ENCODE results near the gene RAP1GDS1.

Gene RAP1GDS1

GRCh38 chr4:98248934-98249333, 12.2 kb upstream of the RAP1GDS1 start:
- no peak overlapping the region for H3K4me2 ChIP-seq (ENCODE audit: low read length)
- no peak overlapping the region for H3K4me3 ChIP-seq (ENCODE audit: low read depth, low read length)
- H3K9me3 ChIP-seq (ENCODE audit: control insufficient read depth, low read length), result no peaks in the 10 kb centered on the region
- no peak for TF ChIP-seq CTCF (IDR thresholded peaks at IDR 0.05)
- H3K4me1 ChIP-seq, result no peaks in the 10 kb centered on the region
- no peaks in the 10 kb centered on the region for H3K36me3 ChIP-seq (ENCODE audit: control insufficient read depth, insufficient read depth, low read length)
- no peaks in the 10 kb centered on the region for H3K27me3 ChIP-seq (ENCODE audit: control insufficient read depth, insufficient read depth, low read length)
- H2AFZ ChIP-seq, result no peak overlapping the region
- no peak overlapping the region for H3K9ac ChIP-seq
- H3K79me2 ChIP-seq, result no peaks in the 10 kb centered on the region
- no peak overlapping the region for H3K27ac ChIP-seq

DNA sequence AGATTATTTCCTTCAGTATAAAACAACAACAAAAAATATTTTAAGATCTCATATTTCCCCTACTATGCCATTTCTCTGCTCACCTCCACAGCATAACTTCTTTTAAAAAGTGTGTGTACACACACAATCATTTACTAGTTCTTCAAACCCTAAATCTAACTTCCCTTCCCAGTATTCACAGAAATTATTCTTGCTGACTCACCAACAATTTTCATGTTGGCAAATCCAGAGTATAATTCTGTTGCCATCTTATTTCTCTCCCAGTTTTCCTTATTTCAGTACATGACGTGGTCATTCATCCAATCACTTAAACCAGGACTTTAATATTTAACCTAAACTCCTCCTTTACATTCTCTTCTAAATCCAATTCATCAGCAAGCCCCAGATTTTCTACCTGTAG, 11.4 kb upstream of the RAP1GDS1 start:
- Histone ChIP-seq H3K9ac (no peak overlapping the region), H2AFZ (no peak overlapping the region), H3K4me3 (ENCODE audit: low read depth, low read length) (no peak overlapping the region), H3K79me2 (no peaks in the 10 kb centered on the region), H3K27me3 (ENCODE audit: control insufficient read depth, insufficient read depth, low read length) (no peaks in the 10 kb centered on the region), H3K9me3 (ENCODE audit: control insufficient read depth, low read length) (no peaks in the 10 kb centered on the region), H3K4me2 (ENCODE audit: low read length) (no peak overlapping the region), H3K27ac (no peak overlapping the region), H3K4me1 (no peaks in the 10 kb centered on the region), H3K36me3 (ENCODE audit: control insufficient read depth, insufficient read depth, low read length) (no peaks in the 10 kb centered on the region)
- TF ChIP-seq CTCF (IDR thresholded peaks at IDR 0.05), result no peak

DNA sequence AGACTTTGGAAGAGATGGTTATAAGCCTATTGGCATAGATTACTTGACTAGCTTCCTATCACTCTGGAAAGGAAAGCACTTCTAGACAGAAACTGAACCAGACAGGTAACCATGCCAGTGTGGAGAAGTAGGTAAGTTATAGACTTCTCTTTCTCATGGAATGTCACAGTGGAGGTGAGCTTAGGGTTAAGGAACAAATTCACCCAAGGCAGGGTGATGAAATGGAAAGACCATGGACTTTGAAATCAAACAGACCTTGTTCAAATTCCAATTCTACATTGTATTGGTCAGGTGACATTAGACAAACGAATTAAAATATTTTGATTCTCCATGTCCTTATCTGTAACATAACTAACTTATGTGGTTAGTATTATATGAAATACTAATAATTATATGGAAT, 7.7 kb upstream of the RAP1GDS1 start:
- no peak for TF ChIP-seq CTCF (IDR thresholded peaks at IDR 0.05)
- H3K9ac ChIP-seq, result no peak overlapping the region
- H3K4me2 ChIP-seq (ENCODE audit: low read length), result no peak overlapping the region
- no peak overlapping the region for H3K27ac ChIP-seq
- no peaks in the 10 kb centered on the region for H3K9me3 ChIP-seq (ENCODE audit: control insufficient read depth, low read length)
- H3K36me3 ChIP-seq (ENCODE audit: control insufficient read depth, insufficient read depth, low read length), result no peaks in the 10 kb centered on the region
- H3K27me3 ChIP-seq (ENCODE audit: control insufficient read depth, insufficient read depth, low read length), result no peaks in the 10 kb centered on the region
- H2AFZ ChIP-seq, result no peak overlapping the region
- no peak overlapping the region for H3K4me3 ChIP-seq (ENCODE audit: low read depth, low read length)
- no peaks in the 10 kb centered on the region for H3K4me1 ChIP-seq
- H3K79me2 ChIP-seq, result no peaks in the 10 kb centered on the region

DNA sequence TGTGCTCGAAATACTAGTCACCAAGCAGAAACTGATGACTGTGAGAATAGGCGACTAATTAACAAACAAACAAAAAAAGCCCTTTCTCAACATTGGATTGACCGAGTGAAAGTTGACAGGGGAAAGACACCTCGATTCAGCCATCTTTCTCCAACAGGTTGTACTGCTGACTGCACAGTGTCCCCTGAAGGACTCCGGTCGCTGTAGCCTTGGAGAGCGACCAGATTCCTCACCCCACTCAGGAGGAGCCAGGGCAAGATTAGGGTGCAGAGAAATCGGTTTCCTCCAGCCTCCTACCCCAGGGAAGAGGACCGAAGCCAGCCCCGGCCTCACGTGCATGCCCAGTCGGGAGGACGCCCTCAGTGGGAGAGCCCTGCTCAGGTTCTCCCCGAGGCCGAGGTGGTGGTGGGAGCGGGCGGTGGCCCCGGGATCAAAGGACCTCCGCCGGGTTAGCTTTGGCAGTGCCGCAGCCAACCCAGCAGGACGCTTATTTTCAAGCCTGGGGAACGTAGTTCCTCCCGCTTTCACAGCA, 1.1 kb upstream of the RAP1GDS1 start:
- no peak for TF ChIP-seq CTCF (IDR thresholded peaks at IDR 0.05)

More for the DNA sequence above, 1.1 kb upstream of the RAP1GDS1 start:
- Histone ChIP-seq H3K79me2 (peaks cover 4% of the 10 kb centered on the region), H3K27ac (peak overlapping the region; percentile 98), H3K4me3 (ENCODE audit: low read depth, low read length) (peak overlapping the region; percentile 86), H3K36me3 (ENCODE audit: control insufficient read depth, insufficient read depth, low read length) (no peaks in the 10 kb centered on the region), H3K27me3 (ENCODE audit: control insufficient read depth, insufficient read depth, low read length) (no peaks in the 10 kb centered on the region), H3K4me2 (ENCODE audit: low read length) (peak overlapping the region; percentile 95), H2AFZ (peak overlapping the region; percentile 93), H3K9ac (peak overlapping the region; percentile 42), H3K9me3 (ENCODE audit: control insufficient read depth, low read length) (no peaks in the 10 kb centered on the region), H3K4me1 (peaks cover 4% of the 10 kb centered on the region)
